K562 (cell line): ENCODE results near the gene SULT1A2.
"Not testable (repeated sequence)": the region's sequence is repeated elsewhere in the genome, so short reads cannot be mapped to it uniquely, and the experiment has no call there.

Experiments used
- ATF3 ChIP-seq, 2 experiments: fragments of 450-650 bp in 1 of 2; sonication (generic) in 1 of 2; formaldehyde crosslinking in 1 of 2; IDR thresholded peaks in 1 of 2; conservative IDR thresholded peaks in 1 of 2; 2 replicates each; pipeline versions ENCODE4 v1.6.1 to v1.8.1; 2016 to 2023; ENCODE audit warnings: mild to moderate bottlenecking in 2 of 2, moderate library complexity in 2 of 2, inconsistent platforms in 1 of 2, missing genetic modification reagents in 1 of 2
- CTCF ChIP-seq, 3 experiments: IDR thresholded peaks in 2 of 3; conservative IDR thresholded peaks in 1 of 3; 2 replicates each; pipeline ENCODE4 v1.5.1; 2011 to 2012; ENCODE audit warnings: low read length in 3 of 3, mild to moderate bottlenecking in 3 of 3, control low read depth in 2 of 3, improper control_type of control experiment in 1 of 3, inconsistent platforms in 1 of 3, low read depth in 1 of 3, mixed read lengths in 1 of 3, moderate library complexity in 1 of 3; ENCODE audit not compliant: insufficient read depth in 2 of 3
- MLX ChIP-seq, 2 experiments: fragments of 450-650 bp in 1 of 2; sonication (generic) in 1 of 2; formaldehyde crosslinking; conservative IDR thresholded peaks; 2 replicates each; pipeline versions ENCODE4 v1.4.0 to v1.8.1; 2020 to 2022; ENCODE audit warnings: mild to moderate bottlenecking in 1 of 2, missing genetic modification reagents in 1 of 2

- TF ChIP-seq ATF3 (IDR thresholded peaks at IDR 0.05); ATF3 (CRISPR knock-in tag; conservative IDR thresholded peaks at IDR 0.05); CTCF (IDR thresholded peaks at IDR 0.05 in 2 of 3, conservative IDR thresholded peaks at IDR 0.05 in 1 of 3; ENCODE audit: insufficient read depth in 2 of 3, low read depth in 1 of 3, low read length in 3 of 3); MLX (CRISPR knock-in tag; conservative IDR thresholded peaks at IDR 0.05): not testable (repeated sequence)
Measured at GRCh38 chr16:28607681-28608495, 11.0 kb upstream of the SULT1A2 start.
